T-helper 1 cell treated with Interleukin-12 subunit alpha and Interleukin-12 subunit beta and Interleukin-4 antibody, amounts not matched to agents 30 μg/mL and 1 μg/mL, for 36 hours (primary cell): ENCODE measurements around the gene VPS11.

Source experiments
- H3K27ac Mint-ChIP-seq: one replicate; pipeline ENCODE4 v1.8.0; 2021; ENCODE audit warnings: mild to moderate bottlenecking, mixed read lengths
- H3K27me3 Mint-ChIP-seq: one replicate; pipeline ENCODE4 v1.8.0; 2021; ENCODE audit warnings: low read depth, mixed read lengths
- H3K36me3 Mint-ChIP-seq: one replicate; pipeline ENCODE4 v1.8.0; 2021; ENCODE audit warnings: low read depth, mixed read lengths
- H3K4me1 Mint-ChIP-seq: one replicate; pipeline ENCODE4 v1.8.0; 2021; ENCODE audit warnings: low read depth, mixed read lengths
- H3K4me3 Mint-ChIP-seq: one replicate; pipeline ENCODE4 v1.8.0; 2021; ENCODE audit warnings: mild to moderate bottlenecking, moderate library complexity, mixed read lengths
- H3K9me3 Mint-ChIP-seq: one replicate; pipeline ENCODE4 v1.8.0; 2021; ENCODE audit warnings: mixed read lengths

The VPS11 gene

DNA sequence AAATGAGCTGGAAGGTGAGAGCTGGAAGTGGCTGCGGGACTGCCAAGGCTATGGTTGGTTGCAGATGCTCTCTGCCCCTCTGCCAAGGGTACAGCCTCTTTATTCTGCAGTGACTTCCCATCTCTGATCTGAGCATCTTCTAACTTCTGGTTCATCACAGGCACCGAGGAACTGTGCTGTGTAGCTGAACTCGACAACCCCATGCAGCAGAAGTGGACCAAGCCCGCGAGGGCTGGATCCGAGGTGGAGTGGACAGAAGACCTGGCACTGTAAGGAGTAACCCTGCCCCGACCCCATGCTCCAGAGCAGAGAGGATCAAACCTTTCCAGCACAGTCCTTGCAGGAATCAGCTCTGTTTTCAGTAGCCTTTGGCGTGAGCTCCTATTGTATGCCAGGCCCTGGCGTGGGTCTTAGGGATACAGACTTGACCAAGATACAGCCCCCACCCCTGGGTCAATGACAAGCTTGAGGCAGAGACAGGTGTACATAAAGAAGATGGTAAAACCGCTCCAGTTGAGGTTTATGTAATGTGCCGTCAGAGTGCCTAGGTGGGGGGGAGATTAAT, 43.8 kb downstream of the VPS11 start:
- Mint-ChIP-seq H3K4me3 (no peak overlapping the region), H3K9me3 (no peaks in the 10 kb centered on the region), H3K27me3 (no peaks in the 10 kb centered on the region), H3K4me1 (peaks cover 36% of the 10 kb centered on the region), H3K36me3 (peaks cover 46% of the 10 kb centered on the region), H3K27ac (no peak overlapping the region)

DNA sequence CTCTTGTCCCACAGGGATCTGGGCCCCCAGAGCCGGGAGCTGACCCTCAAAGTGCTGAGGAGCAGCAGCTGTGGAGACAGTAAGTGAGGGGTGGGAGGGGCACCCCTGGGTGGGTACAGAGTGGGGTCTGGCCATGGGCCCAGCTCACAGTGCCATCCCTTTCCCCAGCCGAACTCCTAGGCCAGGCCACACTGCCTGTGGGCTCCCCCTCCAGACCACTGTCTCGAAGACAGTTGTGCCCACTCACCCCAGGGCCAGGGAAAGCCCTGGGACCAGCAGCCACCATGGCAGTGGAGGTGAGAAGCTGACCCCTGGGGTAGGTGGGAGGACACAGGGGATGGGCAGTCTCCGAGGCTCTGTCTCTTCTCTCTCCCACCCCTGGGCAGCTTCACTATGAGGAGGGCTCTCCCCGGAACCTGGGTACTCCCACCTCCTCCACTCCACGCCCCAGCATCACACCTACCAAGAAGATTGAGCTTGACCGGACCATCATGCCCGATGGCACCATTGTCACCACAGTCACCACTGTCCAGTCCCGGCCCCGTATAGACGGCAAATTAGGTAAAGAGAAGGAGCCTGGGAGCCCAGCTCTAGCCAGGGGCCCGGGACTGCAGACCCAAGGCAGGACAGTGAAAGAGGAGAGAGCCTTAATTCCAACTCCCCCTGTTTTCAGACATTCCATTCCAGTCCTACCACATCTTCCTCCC, 44.8 kb downstream of the VPS11 start:
- Mint-ChIP-seq H3K4me1 (peaks cover 31% of the 10 kb centered on the region), H3K9me3 (no peaks in the 10 kb centered on the region), H3K36me3 (peaks cover 52% of the 10 kb centered on the region), H3K27me3 (no peaks in the 10 kb centered on the region), H3K27ac (no peak overlapping the region), H3K4me3 (no peak overlapping the region)

DNA sequence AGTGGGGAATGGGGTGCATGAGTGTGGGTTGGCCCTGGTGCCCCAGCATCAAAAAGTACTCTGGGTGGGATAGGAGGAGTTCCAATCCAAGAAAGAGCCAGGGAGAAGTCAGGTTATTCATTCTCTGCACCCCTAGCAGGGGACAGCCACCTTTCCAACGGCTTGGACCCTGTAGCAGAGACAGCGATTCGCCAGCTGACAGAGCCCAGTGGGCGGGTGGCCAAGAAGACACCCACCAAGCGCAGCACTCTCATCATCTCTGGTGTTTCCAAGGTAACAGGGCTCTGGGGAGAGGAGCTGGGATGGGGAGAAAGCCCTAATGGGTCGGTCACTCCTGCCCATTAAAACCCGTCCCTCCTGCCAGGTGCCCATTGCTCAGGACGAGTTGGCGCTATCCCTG, 46.1 kb downstream of the VPS11 start:
- Mint-ChIP-seq H3K27me3 (no peaks in the 10 kb centered on the region), H3K4me1 (peaks cover 29% of the 10 kb centered on the region), H3K36me3 (peaks cover 55% of the 10 kb centered on the region), H3K9me3 (no peaks in the 10 kb centered on the region), H3K4me3 (no peak overlapping the region), H3K27ac (no peak overlapping the region)

DNA sequence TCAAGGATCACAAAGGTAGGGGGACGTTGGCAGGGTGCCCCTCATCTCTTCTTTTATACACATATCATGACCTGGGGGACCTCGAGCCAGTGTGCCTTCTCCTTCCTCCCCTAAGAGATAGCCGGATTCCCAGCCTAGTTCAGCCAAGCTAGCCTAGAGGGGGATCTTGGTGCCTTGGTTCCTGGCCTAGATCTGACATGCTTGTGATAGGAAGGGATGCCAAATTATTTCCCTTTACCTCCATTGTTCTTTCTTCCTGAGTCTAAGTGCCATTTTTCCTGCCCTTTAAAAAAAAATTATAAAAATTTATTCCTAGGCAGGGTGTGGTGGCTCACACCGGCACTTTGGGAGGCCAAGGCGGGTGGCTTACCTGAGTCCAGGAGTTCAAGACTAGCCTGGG, 46.7 kb downstream of the VPS11 start:
- H3K27me3 Mint-ChIP-seq, result no peaks in the 10 kb centered on the region
- no peaks in the 10 kb centered on the region for H3K9me3 Mint-ChIP-seq
- peak overlapping the region; percentile 59 for H3K27ac Mint-ChIP-seq
- H3K4me1 Mint-ChIP-seq, result peaks cover 22% of the 10 kb centered on the region
- H3K36me3 Mint-ChIP-seq, result peaks cover 53% of the 10 kb centered on the region
- H3K4me3 Mint-ChIP-seq, result no peak overlapping the region

DNA sequence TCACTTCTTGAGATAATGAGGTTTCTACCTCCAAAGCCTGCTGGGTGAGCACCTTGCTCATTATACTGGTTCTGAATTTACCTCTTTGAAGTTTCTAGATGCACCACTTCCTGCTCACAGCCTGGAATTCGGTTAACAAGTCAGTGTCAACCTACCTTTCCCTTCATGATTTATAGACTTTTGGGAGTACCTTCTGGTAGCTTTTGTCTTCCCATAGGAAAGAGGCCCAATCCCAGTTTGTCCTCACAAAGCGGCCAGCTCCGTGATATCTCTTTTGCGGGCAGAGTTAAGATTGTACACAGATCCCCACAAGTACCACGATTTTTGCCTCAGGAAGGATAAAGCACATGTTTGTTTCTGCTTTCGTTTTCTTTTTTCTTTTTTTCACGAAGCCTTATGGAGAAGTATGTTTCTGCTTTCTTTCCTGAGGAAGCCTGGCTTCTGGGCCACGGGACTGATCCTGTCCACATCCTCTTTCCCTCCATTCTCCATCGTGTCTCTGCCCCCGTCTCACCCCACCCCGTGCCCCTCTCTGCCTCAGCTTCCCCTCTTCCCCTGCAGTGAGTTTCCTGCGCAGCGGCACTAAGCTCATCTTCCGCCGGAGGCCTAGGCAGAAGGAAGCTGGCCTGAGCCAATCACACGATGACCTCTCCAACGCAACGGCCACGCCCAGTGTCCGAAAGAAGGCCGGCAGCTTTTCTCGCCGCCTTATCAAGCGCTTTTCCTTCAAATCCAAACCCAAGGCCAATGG, 48.0 kb downstream of the VPS11 start:
- peaks cover 22% of the 10 kb centered on the region for H3K4me1 Mint-ChIP-seq
- H3K4me3 Mint-ChIP-seq, result peak overlapping the region; percentile 78
- peak overlapping the region; percentile 94 for H3K27ac Mint-ChIP-seq

DNA sequence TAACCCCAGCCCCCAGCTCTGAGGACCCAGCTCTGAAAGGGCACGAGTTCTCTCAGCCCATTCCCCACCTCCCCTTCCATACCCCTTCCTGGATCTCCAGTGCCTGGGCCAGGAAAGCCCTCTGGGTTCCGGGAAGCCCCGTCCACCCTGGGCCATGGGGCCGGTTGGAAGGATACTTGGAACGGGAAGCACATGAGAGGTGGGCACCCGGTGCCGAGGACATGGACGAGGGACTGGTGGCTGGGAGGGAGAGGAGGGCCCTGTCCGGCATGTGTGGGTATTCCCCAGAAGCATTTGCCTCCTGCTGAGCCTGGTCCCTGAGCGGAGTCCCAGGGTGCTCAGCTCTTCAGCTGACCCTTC, 48.6 kb downstream of the VPS11 start:
- peak overlapping the region; percentile 78 for H3K4me3 Mint-ChIP-seq
- H3K4me1 Mint-ChIP-seq, result peaks cover 23% of the 10 kb centered on the region
- H3K9me3 Mint-ChIP-seq, result no peaks in the 10 kb centered on the region
- H3K36me3 Mint-ChIP-seq, result peaks cover 42% of the 10 kb centered on the region
- H3K27ac Mint-ChIP-seq, result peak overlapping the region; percentile 94
- no peaks in the 10 kb centered on the region for H3K27me3 Mint-ChIP-seq

More for the DNA sequence above, 48.0 kb downstream of the VPS11 start:
- Mint-ChIP-seq H3K36me3 (peaks cover 47% of the 10 kb centered on the region), H3K27me3 (no peaks in the 10 kb centered on the region), H3K9me3 (no peaks in the 10 kb centered on the region)

DNA sequence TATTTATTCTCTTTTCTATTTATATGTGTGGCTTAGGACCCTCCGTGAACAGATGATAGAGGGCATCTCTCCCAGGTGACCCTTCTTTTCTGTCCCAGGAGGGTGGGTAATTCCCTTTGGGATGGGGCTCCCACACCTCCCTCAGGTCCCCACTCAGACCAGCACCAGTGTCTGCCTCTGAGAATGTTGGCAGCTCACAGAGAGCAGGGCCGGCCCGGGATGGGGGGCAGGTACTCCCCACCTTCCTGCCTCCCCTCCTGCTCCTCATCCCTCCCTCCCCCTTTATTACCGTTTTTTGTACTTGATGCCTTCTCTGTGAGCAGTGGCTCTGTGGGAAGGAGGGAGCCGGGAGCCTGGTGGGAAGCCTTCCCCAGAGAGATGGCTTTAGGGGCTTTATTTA, 49.0 kb downstream of the VPS11 start:
- H3K9me3 Mint-ChIP-seq, result no peaks in the 10 kb centered on the region
- H3K27ac Mint-ChIP-seq, result peak overlapping the region; percentile 47
- H3K36me3 Mint-ChIP-seq, result peaks cover 38% of the 10 kb centered on the region
- H3K27me3 Mint-ChIP-seq, result no peaks in the 10 kb centered on the region
- peaks cover 23% of the 10 kb centered on the region for H3K4me1 Mint-ChIP-seq
- no peak overlapping the region for H3K4me3 Mint-ChIP-seq

DNA sequence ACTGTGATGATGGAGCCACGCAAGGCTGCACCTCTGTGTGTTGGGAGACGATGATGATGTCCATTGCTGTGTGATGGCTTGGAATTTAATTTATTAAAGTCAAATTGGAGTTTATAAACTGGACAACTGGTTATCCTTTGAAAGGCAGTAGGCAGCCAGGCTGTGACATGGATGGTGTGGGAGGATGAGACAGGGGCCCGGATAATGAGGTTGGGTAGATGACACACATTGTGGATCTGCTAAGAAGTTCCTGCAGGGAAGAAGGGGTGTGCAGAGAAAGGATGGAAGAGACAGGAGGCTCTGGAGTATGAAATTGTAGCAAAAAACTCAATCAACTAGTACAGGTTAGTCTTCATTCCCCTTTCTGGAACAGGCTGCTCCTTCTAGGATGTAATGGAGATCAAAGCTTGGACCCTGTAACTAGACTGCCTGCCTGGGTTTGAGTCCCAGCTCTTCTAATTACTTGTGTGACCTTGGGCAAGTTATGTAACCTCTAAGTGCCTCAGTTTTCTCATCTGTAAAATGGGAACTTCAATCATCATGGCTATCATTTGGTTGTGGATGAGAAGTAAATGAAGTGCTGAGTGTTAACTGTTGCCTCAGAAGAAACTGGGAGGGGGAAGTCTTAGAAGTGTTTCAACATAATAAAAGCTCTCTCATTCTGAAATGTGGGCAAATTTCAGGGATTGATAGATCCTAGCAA, 49.5 kb downstream of the VPS11 start:
- Mint-ChIP-seq H3K9me3 (no peaks in the 10 kb centered on the region), H3K4me1 (peaks cover 24% of the 10 kb centered on the region), H3K36me3 (peaks cover 34% of the 10 kb centered on the region), H3K4me3 (no peak overlapping the region), H3K27ac (peak overlapping the region; percentile 42), H3K27me3 (no peaks in the 10 kb centered on the region)

DNA sequence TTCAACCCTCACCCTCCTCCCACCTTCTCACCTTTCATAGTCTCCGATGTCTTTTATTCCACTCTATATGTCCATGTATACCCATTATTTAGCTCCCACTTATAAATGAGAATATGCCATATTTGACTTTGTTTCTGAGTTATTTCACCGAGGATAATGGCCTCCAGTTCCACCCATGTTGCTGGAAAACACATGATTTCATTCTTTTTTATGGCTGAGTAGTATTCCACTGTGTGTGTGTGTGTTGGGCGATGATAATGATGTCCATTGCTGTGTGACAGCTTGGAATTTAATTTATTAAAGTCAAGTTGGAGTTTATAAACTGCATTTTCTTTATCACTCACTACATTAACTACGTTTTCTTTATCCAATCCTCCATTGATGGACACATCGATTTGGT, 50.6 kb downstream of the VPS11 start:
- no peaks in the 10 kb centered on the region for H3K9me3 Mint-ChIP-seq
- H3K4me3 Mint-ChIP-seq, result no peak overlapping the region
- H3K27me3 Mint-ChIP-seq, result no peaks in the 10 kb centered on the region
- peaks cover 32% of the 10 kb centered on the region for H3K4me1 Mint-ChIP-seq
- no peak overlapping the region for H3K27ac Mint-ChIP-seq
- H3K36me3 Mint-ChIP-seq, result peaks cover 35% of the 10 kb centered on the region

DNA sequence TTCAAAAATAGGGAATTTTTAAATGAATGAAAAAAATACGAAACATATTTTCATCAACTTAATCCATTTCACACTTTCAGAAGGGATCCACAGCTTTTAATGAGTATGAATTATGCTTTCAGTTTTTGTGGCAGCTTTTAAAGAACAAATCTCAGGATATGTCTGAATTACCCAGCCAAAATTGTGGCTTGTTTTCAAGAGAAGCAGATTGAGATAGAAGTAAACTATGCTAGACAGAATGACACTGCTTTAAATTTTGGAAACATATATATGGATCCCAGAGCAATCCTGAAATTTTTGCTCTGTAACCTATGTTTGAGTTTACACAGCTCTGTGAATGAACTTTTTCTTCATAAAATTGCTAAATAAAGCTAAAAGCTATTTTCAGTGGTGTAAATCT, 51.3 kb downstream of the VPS11 start:
- peaks cover 32% of the 10 kb centered on the region for H3K36me3 Mint-ChIP-seq
- H3K27me3 Mint-ChIP-seq, result no peaks in the 10 kb centered on the region
- H3K27ac Mint-ChIP-seq, result no peak overlapping the region
- H3K9me3 Mint-ChIP-seq, result no peaks in the 10 kb centered on the region
- peaks cover 32% of the 10 kb centered on the region for H3K4me1 Mint-ChIP-seq
- H3K4me3 Mint-ChIP-seq, result no peak overlapping the region

DNA sequence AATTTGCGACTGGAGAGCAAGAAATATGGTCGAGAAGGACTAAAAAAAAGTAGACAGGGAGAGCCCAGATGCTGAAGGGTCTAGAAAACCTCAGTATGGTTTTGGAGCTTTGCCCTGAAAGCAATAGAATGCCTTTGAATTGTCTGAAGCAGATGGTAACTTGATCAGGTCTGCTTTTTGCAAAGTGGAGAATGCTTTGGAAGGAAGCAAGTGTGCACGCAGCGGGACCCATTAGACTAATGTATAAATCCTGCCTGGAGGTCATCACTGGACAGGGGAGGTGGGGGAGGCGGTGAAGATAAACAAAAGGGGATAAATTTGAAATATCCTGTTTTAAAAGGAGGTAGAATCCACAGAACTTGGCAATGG, 53.0 kb downstream of the VPS11 start:
- Mint-ChIP-seq H3K36me3 (peaks cover 27% of the 10 kb centered on the region), H3K27ac (peak overlapping the region; percentile 87), H3K4me1 (peaks cover 25% of the 10 kb centered on the region), H3K4me3 (peak overlapping the region; percentile 94), H3K9me3 (no peaks in the 10 kb centered on the region), H3K27me3 (no peaks in the 10 kb centered on the region)

DNA sequence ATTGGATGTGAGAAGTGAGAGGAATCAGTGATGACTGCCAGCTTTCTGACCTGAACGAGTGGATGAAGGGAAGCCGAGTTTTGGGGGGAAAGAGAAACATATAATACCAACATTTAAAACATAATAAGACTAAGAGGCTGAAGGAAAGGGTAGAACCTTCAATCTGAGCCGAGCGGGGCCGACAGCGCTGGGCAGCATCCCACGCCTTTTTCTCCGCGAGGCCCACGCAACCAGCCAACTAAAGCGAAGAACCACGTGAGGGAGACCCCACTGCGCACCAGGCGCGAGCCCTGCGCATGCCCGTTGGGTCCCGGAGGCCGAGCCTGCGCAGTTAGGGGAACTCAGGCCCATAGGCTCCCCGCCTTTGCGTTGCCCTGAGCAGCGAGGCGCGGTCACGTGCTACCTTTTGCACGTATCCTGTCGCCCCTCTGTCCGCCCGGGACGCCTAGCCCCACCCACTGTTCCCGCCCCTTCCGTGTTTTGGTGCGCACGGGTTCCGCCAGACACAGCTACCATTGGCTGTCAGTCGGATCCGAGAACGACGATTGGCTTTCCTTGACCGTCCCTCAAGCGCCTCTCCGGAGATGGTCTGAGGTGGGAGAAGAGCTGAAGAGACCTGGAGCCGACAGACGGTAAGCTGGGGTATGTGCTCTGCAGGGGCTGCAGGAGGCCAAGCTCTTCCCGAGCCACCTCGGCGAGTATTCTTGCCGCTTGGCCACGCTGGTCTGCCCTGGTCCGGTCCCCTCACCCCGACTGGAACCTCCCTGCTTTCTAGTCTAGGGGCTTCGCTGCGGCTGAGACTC, 53.6 kb downstream of the VPS11 start, which contains the start of gene HINFP:
TSS of gene HINFP (plus strand) at position 573 of the 803 bp plus-strand sequence. CDS start 5,365 bp downstream, outside the sequence.
- H3K27me3 Mint-ChIP-seq, result no peaks in the 10 kb centered on the region
- H3K9me3 Mint-ChIP-seq, result no peaks in the 10 kb centered on the region
- peaks cover 23% of the 10 kb centered on the region for H3K36me3 Mint-ChIP-seq
- peak within 1 kb of the TSS; percentile 87 for H3K27ac Mint-ChIP-seq
- peaks cover 21% of the 10 kb centered on the region for H3K4me1 Mint-ChIP-seq
- H3K4me3 Mint-ChIP-seq, result peak within 1 kb of the TSS; percentile 94

DNA sequence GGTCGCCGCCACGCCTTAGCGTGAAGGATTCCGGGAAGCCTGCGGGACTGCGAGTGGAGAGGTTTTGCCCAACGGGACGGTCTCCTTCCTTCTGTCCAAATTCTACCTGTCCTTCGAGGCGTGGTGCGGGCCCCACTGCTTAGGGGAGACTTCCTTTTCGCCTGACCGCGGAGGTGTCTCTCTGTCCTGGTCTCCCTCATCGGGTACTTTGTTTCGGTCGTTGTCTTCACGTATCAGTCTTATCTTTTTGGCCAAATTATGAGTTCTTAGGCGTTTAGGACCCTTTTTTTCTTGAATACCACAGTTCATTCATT, 54.1 kb downstream of the VPS11 start:
- peak overlapping the region; percentile 94 for H3K4me3 Mint-ChIP-seq
- H3K4me1 Mint-ChIP-seq, result peaks cover 24% of the 10 kb centered on the region
- peak overlapping the region; percentile 87 for H3K27ac Mint-ChIP-seq
- H3K27me3 Mint-ChIP-seq, result no peaks in the 10 kb centered on the region
- no peaks in the 10 kb centered on the region for H3K9me3 Mint-ChIP-seq
- H3K36me3 Mint-ChIP-seq, result peaks cover 22% of the 10 kb centered on the region

DNA sequence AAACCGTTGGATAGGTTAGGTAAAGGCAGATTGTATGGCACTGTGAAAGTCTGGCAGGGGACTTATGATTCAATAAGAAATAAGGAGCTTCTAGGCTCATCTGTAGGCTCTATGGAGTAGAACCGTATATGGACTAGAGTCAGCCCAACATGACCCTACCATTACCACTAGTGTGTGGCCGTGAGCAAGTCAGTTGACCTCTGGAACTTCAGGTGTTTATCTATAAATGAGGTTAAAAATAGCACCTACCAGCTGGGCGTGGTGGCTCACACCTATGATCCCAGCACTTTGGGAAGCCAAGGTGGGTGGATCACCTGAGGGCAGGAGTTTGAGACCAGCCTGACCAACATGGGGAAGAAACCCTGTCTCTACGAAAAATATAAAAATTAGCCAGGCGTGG, 58.2 kb downstream of the VPS11 start:
- Mint-ChIP-seq H3K36me3 (peaks cover 22% of the 10 kb centered on the region), H3K4me1 (peaks cover 18% of the 10 kb centered on the region), H3K9me3 (no peaks in the 10 kb centered on the region), H3K4me3 (no peak overlapping the region), H3K27ac (no peak overlapping the region), H3K27me3 (no peaks in the 10 kb centered on the region)
